ENCODE data around the gene CACNB1.

Gene CACNB1

DNA sequence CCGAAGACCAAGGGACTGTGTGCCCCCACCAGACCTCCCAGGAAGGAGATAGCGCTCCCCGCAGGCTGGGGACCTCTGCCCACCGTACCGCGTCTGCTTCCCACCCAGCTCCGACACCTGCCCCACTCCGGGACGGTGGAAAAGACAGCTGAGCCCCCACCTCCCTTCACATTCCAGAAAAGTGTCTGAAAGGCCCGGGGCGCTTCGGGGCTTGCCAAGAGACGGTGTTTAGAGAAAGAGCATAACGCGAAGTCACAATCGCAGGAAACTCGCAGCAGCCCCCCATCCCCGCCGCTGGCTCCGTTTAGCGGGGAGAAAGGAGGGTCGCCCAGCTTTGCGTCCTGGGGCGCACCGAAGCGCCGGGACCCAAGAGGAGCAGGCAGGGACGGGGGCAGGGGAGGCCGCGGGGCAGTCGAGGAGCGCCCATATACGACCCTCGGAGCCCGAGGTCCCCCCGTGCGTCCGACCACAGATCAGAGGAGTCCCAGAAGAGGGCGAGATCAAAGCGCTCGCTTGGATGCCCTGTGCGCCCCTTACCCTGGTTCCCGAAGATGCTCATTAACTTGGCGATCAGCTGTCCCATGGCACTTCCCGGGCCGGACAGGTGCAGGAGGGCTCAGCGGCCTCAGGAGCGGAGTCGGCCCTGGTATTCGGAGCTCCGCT is 32.2 kb downstream of the CACNB1 start:
- DNase-seq, result no peak
- in situ Hi-C loops (cut with MboI; ENCODE audit: low pct_unique_long_range_greater_than_20kb, low sequenced_read_pairs), result loop anchor here (25.0 kb wide), 1 partner anchor 178 kb away; no protein-coding TSS in a partner anchor

DNA sequence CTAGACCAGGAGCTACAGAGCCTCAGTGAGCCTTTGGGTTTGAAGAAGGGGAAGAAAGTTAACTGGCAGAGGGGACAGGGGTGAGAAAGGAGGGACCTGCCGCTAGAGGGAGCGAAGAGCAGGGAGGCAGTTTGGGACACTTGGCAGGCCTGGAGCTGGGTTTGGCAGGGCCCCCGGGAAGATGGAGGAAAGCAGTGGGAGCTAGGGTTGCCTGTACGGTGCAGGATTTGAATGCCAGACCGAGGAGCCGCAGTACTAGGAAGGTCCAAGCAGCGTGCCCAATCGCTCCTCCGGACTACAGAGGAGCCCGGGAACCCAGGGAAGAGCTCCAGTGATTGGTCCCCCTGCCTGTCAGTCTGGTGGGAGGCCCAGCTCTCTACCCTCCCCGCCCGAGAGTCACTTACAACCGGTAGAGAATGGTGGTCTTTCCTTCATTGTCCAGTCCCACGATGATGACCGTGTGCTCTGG is 32.8 kb downstream of the CACNB1 start:
- peak; percentile 94 for DNase-seq
- in situ Hi-C loops (cut with MboI; ENCODE audit: low pct_unique_long_range_greater_than_20kb, low sequenced_read_pairs), result loop anchor here (25.0 kb wide), 1 partner anchor 177 kb away; no protein-coding TSS in a partner anchor

DNA sequence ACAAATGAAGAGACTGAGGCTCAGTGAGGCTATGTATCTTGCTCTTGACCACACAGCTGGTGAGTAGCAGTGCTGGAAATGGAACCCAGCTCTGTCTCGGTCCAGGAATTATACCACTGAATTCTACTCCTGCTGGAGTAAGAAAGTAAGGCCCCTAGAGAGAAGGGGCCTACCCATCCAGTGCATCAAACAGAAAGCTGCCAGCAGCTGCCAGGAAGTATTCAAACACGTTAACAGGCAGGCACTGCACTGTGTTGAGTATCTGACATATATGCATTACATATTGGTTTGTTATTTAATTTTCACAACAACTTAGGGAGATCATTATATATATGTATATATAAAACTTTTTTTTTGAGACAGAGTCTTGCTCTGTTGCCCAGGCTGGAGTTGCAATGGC is 35.5 kb downstream of the CACNB1 start:
- in situ Hi-C loops (cut with MboI; ENCODE audit: low pct_unique_long_range_greater_than_20kb, low sequenced_read_pairs), result loop anchor here (25.0 kb wide), 1 partner anchor 175 kb away; no protein-coding TSS in a partner anchor
- no peak for DNase-seq

DNA sequence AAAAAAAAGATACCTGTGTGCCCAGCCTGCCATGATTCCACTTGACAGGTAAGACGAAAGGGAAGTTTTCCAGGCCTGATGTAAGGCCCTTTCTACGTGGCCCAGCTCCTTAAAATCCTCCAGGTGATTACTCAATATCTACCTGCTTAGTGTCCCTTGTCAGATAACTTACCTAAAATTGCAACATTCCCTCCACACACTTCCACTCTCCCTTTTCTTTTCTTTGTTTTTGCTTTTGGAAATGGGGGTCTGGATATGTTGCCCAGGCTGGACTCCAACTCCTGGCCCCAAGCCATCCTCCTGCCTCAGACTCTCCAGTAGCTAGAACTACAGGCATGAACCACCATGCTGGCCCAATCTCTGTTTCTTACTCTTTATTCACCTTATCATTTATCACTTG is 38.8 kb downstream of the CACNB1 start:
- DNase-seq, result no peak
- in situ Hi-C loops (cut with MboI; ENCODE audit: low pct_unique_long_range_greater_than_20kb, low sequenced_read_pairs), result loop anchor here (25.0 kb wide), 1 partner anchor 171 kb away; no protein-coding TSS in a partner anchor

DNA sequence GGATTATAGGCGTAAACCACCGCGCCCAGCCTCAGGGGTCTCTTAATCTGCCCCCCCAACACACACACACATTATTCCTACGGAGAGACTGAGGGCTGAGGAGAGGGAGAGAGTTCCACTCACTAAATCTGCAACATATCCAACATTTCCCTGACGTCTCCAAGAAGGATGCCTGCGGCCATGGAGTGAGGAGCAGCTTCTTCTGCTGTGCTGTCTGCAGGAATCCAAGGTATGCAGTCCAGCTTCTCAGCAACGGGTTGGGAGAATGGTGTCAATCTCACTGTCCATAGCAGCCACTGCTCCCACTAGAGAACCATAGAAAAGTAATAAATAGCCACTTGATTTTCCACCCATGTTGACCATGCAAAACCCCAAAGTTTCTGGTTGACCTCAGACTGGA is 41.0 kb downstream of the CACNB1 start:
- no peak for DNase-seq
- in situ Hi-C loops (cut with MboI; ENCODE audit: low pct_unique_long_range_greater_than_20kb, low sequenced_read_pairs), result loop anchor here (25.0 kb wide), 1 partner anchor 169 kb away; no protein-coding TSS in a partner anchor

DNA sequence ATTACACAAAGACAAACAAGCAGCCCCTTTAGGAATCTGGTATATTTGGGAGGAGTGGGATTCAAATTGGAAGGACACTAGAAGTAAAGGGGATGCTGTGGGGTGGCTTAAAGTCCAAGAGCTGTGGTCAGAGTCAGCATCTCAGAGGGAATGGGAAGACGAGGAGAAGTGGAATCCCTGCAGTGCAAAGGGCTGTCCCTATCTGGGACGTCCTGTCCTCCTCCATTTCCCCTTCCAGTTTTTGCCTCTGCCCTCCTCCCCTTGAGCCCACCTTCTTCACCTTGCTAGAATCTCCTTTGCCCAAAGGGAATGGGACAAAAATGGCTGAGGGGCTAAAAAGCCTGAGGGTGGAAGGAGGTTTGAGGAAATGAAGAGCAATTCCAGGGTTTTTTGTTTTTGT is 41.8 kb downstream of the CACNB1 start:
- no peak for DNase-seq
- in situ Hi-C loops (cut with MboI; ENCODE audit: low pct_unique_long_range_greater_than_20kb, low sequenced_read_pairs), result loop anchor here (25.0 kb wide), 1 partner anchor 168 kb away; no protein-coding TSS in a partner anchor

DNA sequence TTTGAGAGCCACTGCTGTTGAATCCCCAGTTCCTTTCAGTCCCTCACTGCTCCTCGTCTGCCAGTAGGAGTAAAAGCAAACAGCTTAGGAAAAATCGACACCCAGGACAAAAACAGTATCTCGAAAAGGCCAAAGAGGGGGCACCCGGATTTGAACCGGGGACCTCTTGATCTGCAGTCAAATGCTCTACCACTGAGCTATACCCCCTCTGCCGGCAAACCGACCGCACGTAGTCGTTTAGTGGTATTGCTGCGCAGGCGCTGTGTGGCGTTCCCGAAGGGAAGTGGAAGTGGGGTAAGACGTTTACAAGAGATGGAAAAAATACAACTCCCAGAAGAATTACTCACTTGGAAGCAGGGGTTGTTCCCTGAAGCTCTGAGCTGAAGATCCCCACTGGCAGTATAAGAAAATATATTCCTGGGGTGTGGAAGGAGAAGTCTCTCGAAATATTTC is 43.8 kb downstream of the CACNB1 start:
- DNase-seq, result peak; percentile 93
- in situ Hi-C loops (cut with MboI; ENCODE audit: low pct_unique_long_range_greater_than_20kb, low sequenced_read_pairs), result loop anchor here (25.0 kb wide), 1 partner anchor 166 kb away; no protein-coding TSS in a partner anchor

DNA sequence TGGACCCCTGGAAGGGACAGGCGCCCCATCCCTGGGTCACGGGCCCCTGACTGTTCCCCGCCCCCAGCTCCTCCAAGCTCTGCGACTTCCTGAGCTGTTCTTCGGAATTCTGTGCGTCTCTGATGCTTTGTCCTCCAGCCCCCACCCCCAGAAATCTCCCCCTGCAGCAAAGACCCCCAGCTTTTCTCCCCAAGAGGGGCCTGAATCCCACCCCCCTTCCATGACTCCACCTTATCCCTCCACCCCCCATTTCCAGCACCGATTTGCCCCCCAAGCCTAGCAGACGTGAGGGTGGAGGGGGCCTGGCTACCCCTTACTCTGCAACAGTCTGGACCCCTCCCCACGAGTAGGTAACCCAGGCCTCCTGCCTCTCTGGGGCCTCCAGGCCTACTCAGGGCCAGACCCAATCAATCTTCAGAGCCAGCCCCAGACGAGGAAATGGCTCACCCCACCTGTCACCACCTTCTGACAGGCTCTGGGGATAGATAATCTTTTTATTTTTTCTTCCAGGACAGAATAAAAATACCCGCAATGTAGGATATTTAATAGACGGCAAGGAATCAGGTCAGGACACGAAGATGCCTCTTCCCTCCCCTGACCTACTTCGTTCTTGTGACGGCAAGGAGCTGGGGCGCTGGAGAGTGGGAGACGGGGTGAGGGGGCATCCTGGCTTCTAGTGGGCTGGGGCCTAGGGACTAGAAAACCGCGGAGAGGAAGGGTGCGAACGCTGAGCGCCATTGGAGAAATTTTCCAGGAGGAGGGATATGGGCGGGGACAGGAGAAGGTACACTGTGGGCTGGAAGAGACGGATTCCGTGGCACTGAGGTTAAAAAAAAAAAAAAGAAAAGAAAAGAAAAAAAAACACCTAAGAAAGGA is 45.3 kb downstream of the CACNB1 start:
- in situ Hi-C loops (cut with MboI; ENCODE audit: low pct_unique_long_range_greater_than_20kb, low sequenced_read_pairs), result loop anchor here (25.0 kb wide), 1 partner anchor 165 kb away; no protein-coding TSS in a partner anchor
- DNase-seq, result no peak

DNA sequence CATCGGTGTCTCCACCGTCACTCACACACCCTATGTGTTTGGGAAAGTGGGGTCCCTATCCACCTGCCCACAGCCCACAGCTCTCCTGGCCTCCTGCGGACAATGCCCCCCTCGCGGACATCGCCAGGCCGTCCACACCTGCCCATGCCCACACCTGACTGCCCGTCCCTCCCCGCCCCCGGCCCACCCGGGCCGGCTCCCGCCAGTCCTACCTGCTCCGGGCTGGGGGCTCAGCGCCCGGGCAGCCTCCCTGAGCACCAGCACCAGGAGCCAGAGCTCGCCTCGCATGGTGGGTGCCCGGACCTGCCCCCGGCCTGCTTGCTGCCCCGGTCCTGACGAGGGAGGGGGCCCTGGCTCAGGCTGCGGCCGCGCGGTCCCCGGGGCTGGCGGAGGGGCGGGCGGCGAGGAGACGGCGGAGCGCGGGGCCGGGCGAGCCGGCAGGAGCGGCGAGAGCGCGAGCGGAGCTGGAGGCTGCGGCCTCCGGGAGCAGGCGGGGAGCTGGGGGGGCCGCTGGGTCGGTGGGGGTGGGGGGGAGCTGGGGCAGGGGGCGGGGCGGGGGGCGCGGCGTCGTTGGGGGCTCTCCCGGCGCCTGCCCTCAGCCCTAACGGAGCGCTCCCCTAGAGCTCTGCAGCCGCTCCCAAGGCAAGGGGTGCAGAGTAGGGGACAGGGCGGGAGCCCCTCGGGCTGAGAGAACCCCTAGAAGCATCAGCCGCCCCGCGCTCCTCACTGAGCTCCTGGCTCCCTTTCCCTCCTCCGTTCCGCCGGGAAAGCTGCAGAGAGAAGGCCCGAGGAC is 46.1 kb downstream of the CACNB1 start, which contains the start of gene PLXDC1:
Gene PLXDC1, minus strand, starts transcription at position 488 of the 793 bp plus-strand sequence. Its CDS starts 200 bp downstream, at position 288.
- no peak for DNase-seq

DNA sequence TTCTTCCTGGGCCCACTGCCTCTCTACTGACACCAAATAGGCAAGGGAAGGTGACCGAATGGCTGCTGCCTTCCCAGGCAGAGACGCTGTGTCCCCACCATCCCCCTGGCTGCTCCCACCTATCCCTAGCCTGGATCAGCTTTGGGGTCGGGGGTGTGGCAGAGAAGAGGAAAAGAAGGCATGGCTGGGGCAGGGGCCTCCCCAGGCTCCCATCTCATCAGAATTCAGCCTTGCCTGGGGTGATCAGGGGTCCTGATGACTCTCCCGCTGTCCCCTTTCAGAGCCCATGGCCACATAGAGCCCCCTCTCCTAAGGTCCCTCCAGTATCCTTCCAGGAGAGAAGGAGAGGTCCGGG is 46.7 kb downstream of the CACNB1 start:
- in situ Hi-C loops (cut with MboI; ENCODE audit: low pct_unique_long_range_greater_than_20kb, low sequenced_read_pairs), result loop anchor here (25.0 kb wide), 1 partner anchor 163 kb away; no protein-coding TSS in a partner anchor
- no peak for DNase-seq

More for the DNA sequence above, 46.1 kb downstream of the CACNB1 start, which contains the start of gene PLXDC1:
- in situ Hi-C loops (cut with MboI; ENCODE audit: low pct_unique_long_range_greater_than_20kb, low sequenced_read_pairs), result loop anchor here (25.0 kb wide), 1 partner anchor 164 kb away; no protein-coding TSS in a partner anchor

DNA sequence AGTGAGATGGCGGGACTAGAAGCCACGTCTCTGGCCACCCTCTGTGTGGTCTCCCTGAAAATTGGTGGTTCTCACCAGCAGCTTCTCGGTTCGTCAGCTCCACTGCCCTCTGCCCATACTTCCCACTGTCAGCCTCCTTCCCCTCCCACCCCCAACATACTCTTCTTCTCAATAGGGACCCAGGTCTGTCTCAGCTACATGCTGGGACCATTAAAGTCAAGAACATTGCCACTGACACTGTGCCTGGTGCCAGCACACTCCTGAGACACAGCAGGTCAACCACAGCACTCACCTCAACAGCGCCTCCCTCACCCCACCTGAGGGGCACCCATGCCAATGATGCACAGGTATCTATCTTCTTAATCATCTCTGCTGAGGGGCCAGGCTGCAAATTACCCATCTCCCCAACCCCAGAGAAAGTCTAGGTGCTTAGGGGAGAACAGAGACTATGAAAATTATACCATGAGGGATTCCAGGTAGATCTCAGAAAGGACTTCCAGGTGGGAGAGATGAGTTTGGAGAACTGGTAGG is 47.3 kb downstream of the CACNB1 start:
- no peak for DNase-seq
- in situ Hi-C loops (cut with MboI; ENCODE audit: low pct_unique_long_range_greater_than_20kb, low sequenced_read_pairs), result loop anchor here (25.0 kb wide), 1 partner anchor 163 kb away; no protein-coding TSS in a partner anchor

DNA sequence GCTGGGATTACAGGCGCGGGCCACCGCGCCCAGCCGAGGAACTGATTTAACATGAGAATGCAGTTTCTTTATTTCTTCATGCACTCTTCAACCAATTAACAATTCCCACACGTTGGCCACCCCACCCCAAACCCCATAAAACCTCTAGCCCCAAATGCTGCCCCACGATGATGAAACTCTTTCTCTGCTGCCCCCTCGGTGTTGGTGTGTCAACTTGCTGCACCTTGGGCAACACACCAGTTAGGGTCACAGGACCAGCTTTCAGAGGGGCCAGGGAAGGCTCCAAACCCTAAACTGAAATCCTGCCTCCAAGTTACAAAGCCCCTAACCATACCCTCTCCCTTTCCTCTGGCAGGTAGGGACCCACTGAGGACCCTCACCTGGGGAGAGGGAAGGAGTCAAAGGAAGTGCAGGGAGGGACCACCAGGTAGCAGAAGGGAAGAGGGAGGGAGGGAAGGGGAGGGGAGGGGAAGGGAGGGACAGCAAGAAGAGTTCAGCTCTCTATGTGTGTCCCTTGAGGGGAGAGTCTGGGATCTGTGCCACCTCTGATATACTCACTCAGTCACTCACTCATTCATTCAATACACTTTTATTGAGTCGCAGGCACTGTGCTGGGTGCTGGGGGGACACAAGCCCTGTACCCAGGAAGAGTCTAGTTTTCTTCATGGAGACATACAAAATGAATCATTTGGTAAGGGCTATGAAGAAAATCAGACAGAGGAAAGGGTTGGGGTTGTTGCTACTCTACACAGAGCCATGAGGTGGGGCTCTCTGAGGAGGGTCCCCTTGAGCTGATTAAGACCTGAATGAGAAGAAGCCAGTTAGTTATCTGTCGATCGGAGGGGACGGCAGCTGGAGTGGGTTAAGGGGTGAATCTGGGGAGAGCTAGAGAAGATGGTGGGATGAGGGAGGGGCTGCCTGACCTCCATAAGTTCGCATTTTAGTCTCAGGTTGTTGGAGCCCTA is 50.0 kb downstream of the CACNB1 start:
- in situ Hi-C loops (cut with MboI; ENCODE audit: low pct_unique_long_range_greater_than_20kb, low sequenced_read_pairs), result no loop called here
- no peak for DNase-seq

DNA sequence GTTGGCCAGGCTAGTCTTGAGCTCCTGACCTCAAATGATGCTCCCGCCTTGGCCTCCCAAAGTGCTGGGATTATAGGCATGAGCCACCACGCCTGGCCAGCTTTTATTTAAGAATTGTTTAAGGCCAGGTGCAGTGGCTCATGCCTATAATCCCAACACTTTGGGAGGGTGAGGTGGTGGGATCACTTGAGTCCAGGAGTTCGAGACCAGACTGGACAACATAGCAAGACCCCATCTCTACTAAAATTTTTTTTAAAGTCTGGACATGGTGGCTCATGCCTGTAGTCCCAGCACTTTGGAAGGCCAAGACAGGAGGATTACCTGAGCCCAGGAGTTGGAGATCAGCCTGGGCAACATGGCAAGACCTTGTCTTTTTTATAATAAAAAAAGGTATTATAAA is 51.2 kb downstream of the CACNB1 start:
- no peak for DNase-seq

DNA sequence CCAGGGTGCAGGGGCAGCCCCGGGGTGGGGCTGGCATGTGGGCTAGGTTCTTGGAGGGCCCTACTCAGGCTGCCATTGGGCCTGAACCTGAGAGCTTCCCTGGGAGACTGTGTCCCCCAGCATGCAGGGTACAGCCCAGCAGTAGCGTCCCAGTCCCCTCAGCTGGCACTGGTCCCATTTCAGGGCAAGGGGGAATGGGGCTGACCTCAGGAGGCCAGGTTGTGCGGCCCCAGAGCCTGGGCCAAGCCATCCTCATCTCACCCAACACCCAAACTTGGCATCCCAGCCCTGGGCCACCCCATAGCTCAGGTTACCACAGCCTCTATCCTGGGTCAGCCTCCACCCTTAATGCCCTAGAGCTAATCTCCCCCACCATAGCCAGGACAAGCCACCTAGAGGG is 52.3 kb downstream of the CACNB1 start:
- DNase-seq, result no peak
- in situ Hi-C loops (cut with MboI; ENCODE audit: low pct_unique_long_range_greater_than_20kb, low sequenced_read_pairs), result no loop called here

More for the DNA sequence above, 51.2 kb downstream of the CACNB1 start:
- in situ Hi-C loops (cut with MboI; ENCODE audit: low pct_unique_long_range_greater_than_20kb, low sequenced_read_pairs), result no loop called here

DNA sequence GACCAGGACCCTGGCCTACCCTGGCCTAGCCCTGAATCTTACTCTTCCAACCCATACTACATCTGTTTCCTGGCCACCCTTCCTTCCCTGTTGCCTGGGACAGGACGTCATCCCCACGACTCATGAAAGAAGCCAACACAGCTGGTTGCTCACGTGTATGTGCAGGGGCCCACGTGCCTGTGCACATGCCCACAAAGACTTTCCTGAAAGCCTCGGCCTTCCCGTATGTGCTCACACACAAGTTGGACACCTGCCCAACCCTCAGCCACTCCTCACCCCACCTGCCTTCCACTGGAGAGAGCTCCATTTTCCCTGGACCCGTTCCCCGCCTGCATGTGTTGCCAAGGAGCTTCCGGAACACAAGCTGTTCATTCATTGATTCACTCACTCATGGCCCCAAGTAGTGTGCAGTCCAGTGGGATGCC is 53.0 kb downstream of the CACNB1 start:
- in situ Hi-C loops (cut with MboI; ENCODE audit: low pct_unique_long_range_greater_than_20kb, low sequenced_read_pairs), result no loop called here
- no peak for DNase-seq

DNA sequence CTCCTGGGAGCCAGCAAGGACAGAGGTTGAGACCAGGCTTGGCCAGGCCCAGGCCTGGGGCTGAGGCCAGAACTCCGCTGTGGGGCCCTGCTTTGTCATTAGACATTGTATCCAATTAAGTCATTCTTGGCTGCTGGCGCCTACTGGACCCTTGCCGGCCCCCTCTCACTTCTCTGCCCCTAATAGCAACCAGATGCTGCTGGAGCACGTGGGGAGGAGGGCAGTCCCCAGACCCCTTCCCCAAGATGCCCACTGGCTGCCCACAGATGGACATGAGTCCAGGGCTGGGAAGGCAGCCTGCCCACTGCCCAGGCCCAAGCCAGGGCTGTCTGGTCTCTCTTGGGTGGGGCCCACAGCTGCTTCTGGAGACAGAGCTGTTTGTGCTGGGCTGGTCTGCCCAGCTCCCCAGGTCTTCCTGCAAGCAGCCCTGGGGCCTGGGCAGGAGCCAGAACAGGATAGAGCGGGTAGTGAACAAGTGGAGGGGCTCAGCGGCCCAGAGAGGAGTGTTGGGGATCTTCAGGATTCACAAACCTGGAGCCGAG is 53.8 kb downstream of the CACNB1 start:
- in situ Hi-C loops (cut with MboI; ENCODE audit: low pct_unique_long_range_greater_than_20kb, low sequenced_read_pairs), result no loop called here

More for the DNA sequence above, 53.8 kb downstream of the CACNB1 start:
- no peak for DNase-seq

Measured in KBM-7 (cell line).